ENCODE results near the gene TLL2. TPM values are rescaled to one million over a fixed set of nuclear protein-coding genes. Genes with fewer than 3 reads are reported as not detected.

TLL2 gene
- total and polyA plus RNA-seq, 2 experiments from 2014 or later, result 2.6 to 3.0 TPM

GRCh38 chr10:96453856-96454583 lies 59.7 kb downstream of the TLL2 start (continued):
- TF ChIP-seq ZNF462 (CRISPR knock-in tag; IDR thresholded peaks at IDR 0.05) (no peak), CTCF (conservative IDR thresholded peaks at IDR 0.05; ENCODE audit: low read depth in 2 of 2) (no peak), ZNF114 (CRISPR knock-in tag; IDR thresholded peaks at IDR 0.05) (no peak), EZH2 (IDR thresholded peaks at IDR 0.05; ENCODE audit: low read depth, unreplicated experiment) (no peak), ETS1 (IDR thresholded peaks at IDR 0.05) (no peak)
